PC-9 (cell line): Measurements from ENCODE around the gene MOV10L1.

Source experiments
- EZH2 ChIP-seq: fragments of 200-600 bp; sonication (generic); IDR thresholded peaks from 2 replicates; pipeline ENCODE4 v1.8.0; 2017; ENCODE audit warnings: antibody characterized with exemption, low read depth
- TF ChIP-seq, protein P1 (sequence below): fragments of 200-600 bp; sonication (generic); conservative IDR thresholded peaks from 2 replicates; pipeline ENCODE4 v1.6.1; 2017; ENCODE audit warnings: mixed run types, antibody characterized with exemption, mild to moderate bottlenecking, moderate library complexity

DNA sequence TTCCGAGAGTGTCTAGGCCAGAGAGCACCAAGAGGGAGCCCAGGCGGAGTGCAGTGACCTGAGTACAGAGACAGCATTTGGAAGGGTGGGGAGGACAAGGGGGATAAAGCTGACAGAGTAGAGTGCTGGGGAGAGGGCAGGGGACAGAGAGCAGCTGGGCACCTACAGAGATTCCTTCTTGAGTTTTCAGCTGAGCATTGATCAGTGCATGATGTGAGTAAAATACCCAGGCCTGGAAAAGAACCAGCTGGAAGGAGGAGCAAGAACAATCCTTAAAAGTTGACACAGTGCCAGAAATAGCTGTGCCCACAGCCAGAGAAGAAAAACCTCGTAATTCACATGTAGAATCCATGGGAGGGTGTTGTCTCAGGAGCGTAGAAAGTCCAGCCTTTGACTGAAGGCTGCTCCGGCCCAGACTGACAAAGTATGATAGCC is 46.8 kb downstream of the MOV10L1 start:
- TF ChIP-seq, protein P1, sequence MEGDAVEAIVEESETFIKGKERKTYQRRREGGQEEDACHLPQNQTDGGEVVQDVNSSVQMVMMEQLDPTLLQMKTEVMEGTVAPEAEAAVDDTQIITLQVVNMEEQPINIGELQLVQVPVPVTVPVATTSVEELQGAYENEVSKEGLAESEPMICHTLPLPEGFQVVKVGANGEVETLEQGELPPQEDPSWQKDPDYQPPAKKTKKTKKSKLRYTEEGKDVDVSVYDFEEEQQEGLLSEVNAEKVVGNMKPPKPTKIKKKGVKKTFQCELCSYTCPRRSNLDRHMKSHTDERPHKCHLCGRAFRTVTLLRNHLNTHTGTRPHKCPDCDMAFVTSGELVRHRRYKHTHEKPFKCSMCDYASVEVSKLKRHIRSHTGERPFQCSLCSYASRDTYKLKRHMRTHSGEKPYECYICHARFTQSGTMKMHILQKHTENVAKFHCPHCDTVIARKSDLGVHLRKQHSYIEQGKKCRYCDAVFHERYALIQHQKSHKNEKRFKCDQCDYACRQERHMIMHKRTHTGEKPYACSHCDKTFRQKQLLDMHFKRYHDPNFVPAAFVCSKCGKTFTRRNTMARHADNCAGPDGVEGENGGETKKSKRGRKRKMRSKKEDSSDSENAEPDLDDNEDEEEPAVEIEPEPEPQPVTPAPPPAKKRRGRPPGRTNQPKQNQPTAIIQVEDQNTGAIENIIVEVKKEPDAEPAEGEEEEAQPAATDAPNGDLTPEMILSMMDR, result no peak
- TF ChIP-seq EZH2, result no peak
